Esophagus muscularis mucosa (tissue), 4 donors: ENCODE measurements around the gene PRRC2B.

Experiments used
- EP300 ChIP-seq: sonication (generic); formaldehyde crosslinking; IDR thresholded peaks from one replicate; pipeline ENCODE4 v1.6.1; 2017; ENCODE audit warnings: antibody characterized with exemption
- POLR2AphosphoS5 ChIP-seq, 2 donors: sonication (generic); formaldehyde crosslinking; IDR thresholded peaks; one replicate each; pipeline ENCODE4 v1.6.1; 2017; ENCODE audit warnings: antibody characterized with exemption in 2 of 2
- TF ChIP-seq, protein P1 (sequence below), 3 experiments: fragments of 200-600 bp in 2 of 3; fragments of 450-650 bp in 1 of 3; sonication (generic) in 2 of 3; IDR thresholded peaks; one replicate each; pipeline ENCODE4 v1.5.1; 2017 to 2019; ENCODE audit warnings: antibody characterized with exemption in 3 of 3, mild to moderate bottlenecking in 2 of 3, moderate library complexity in 1 of 3

DNA sequence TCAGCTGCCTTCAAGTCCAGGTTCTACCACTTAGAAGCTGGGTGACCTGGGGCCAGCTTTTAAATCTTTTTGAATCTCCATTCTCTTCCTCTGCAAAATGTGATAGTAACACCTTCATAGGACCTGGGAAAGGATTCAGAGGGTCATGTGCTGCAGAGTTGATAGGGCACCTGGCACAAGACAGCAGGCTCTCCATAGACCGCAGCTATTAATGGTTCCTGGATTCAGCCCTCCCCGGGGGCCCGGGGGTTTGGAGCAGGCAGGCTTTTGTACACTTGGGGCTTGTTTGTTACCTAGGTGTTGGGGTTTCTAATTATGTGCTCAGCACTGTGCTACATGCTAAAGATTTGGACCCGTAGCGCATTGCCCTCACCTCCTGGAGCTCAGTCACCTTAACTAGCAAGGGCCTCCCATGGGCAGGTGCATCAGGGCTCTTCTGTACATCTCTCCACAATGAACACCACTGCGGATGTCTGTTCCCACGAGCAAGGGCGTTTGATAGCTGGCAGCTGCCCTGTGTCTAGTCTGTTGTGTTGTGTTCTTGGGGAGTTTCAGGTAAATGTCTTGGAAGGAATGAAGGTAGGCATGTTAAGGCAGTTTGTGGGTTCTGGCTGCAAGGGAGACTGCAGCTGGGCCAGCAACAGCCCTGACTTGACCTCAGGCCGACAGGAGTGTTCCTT, 12.1 kb downstream of the PRRC2B start:
- TF ChIP-seq POLR2AphosphoS5 (IDR thresholded peaks at IDR 0.05) (no peak), EP300 (no peak)
- TF ChIP-seq, protein P1, sequence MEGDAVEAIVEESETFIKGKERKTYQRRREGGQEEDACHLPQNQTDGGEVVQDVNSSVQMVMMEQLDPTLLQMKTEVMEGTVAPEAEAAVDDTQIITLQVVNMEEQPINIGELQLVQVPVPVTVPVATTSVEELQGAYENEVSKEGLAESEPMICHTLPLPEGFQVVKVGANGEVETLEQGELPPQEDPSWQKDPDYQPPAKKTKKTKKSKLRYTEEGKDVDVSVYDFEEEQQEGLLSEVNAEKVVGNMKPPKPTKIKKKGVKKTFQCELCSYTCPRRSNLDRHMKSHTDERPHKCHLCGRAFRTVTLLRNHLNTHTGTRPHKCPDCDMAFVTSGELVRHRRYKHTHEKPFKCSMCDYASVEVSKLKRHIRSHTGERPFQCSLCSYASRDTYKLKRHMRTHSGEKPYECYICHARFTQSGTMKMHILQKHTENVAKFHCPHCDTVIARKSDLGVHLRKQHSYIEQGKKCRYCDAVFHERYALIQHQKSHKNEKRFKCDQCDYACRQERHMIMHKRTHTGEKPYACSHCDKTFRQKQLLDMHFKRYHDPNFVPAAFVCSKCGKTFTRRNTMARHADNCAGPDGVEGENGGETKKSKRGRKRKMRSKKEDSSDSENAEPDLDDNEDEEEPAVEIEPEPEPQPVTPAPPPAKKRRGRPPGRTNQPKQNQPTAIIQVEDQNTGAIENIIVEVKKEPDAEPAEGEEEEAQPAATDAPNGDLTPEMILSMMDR (IDR thresholded peaks at IDR 0.05): no peak
